Activated CD4-positive, CD25-positive, alpha-beta regulatory T cell treated with anti-CD3 and anti-CD28 coated beads, Interleukin-2, amount 50 U/mL, for 72 hours (primary cell): ENCODE measurements around the gene MAT1A.
"Not testable (repeated sequence)": the region's sequence is repeated elsewhere in the genome, so short reads cannot be mapped to it uniquely, and the experiment has no call there.

ENCODE experiments used
- DNase-seq: peaks from one replicate; pipeline ENCODE4 v3.0.0; 2021

Gene MAT1A

GRCh38 chr10:80289451-80290287 is at the start of gene MAT1A:
Gene MAT1A (minus strand): TSS chr10:80289658. CDS start chr10:80289423, 235 bp downstream.
- no peak for DNase-seq

- no peak for DNase-seq
Observed at GRCh38 chr10:80333983-80334382, 44.5 kb upstream of the MAT1A start.

GRCh38 chr10:80324891-80325364 is 35.5 kb upstream of the MAT1A start:
- DNase-seq: no peak

GRCh38 chr10:80324086-80324485 is 34.6 kb upstream of the MAT1A start:
- DNase-seq: no peak

GRCh38 chr10:80323311-80323710 is 33.9 kb upstream of the MAT1A start:
- no peak for DNase-seq

GRCh38 chr10:80322711-80323110 is 33.3 kb upstream of the MAT1A start:
- no peak for DNase-seq

- DNase-seq: no peak
Observed at GRCh38 chr10:80322158-80322557, 32.7 kb upstream of the MAT1A start.

GRCh38 chr10:80321183-80321582 is 31.7 kb upstream of the MAT1A start:
- DNase-seq: no peak

GRCh38 chr10:80320377-80320776 is 30.9 kb upstream of the MAT1A start:
- no peak for DNase-seq

- DNase-seq: no peak
Observed at GRCh38 chr10:80319725-80320290, 30.4 kb upstream of the MAT1A start.

- DNase-seq: no peak
Observed at GRCh38 chr10:80319318-80319717, 29.9 kb upstream of the MAT1A start.

GRCh38 chr10:80318742-80319141 is 29.3 kb upstream of the MAT1A start:
- no peak for DNase-seq

- DNase-seq: no peak
Observed at GRCh38 chr10:80315391-80315790, 25.9 kb upstream of the MAT1A start.

GRCh38 chr10:80313523-80313922 is 24.1 kb upstream of the MAT1A start:
- DNase-seq: no peak

GRCh38 chr10:80305989-80306388 is 16.5 kb upstream of the MAT1A start:
- not testable (repeated sequence) for DNase-seq

GRCh38 chr10:80296942-80297341 is 7.5 kb upstream of the MAT1A start:
- DNase-seq: no peak

GRCh38 chr10:80292607-80293239 is 3.3 kb upstream of the MAT1A start:
- no peak for DNase-seq

- DNase-seq: no peak
Observed at GRCh38 chr10:80290474-80291220, 1.2 kb upstream of the MAT1A start.

- DNase-seq: no peak
Observed at GRCh38 chr10:80288849-80289248, 609 bp downstream of the MAT1A start.

GRCh38 chr10:80284522-80284921 is 4.9 kb downstream of the MAT1A start:
- no peak for DNase-seq

- no peak for DNase-seq
Observed at GRCh38 chr10:80283536-80284199, 5.8 kb downstream of the MAT1A start.

GRCh38 chr10:80283119-80283518 is 6.3 kb downstream of the MAT1A start:
- no peak for DNase-seq
